GM12878 (cell line): Measurements from ENCODE around the gene MT1X. TPM values are rescaled to one million over a fixed set of nuclear protein-coding genes. Genes with fewer than 3 reads are reported as not detected.
A peak's percentile ranks its signal among the peaks of the same experiment; 100 is the strongest.

Experiments used
- DPF2 ChIP-seq: fragments of 450-650 bp; IDR thresholded peaks from 2 replicates; pipeline ENCODE4 v1.6.1; 2017; ENCODE audit warnings: mild to moderate bottlenecking
- EED ChIP-seq: sonication (generic); IDR thresholded peaks from 2 replicates; pipeline ENCODE4 v1.6.1; 2016; ENCODE audit warnings: antibody characterized with exemption, low read depth
- KLF5 ChIP-seq: fragments of 450-650 bp; IDR thresholded peaks from 2 replicates; pipeline ENCODE4 v1.6.1; 2014; ENCODE audit warnings: mild to moderate bottlenecking; ENCODE audit not compliant: partially characterized antibody
- MEF2B ChIP-seq: fragments of 450-650 bp; IDR thresholded peaks from 2 replicates; pipeline ENCODE4 v1.6.1; 2018; ENCODE audit warnings: mild to moderate bottlenecking, moderate library complexity; ENCODE audit not compliant: partially characterized antibody, poor library complexity, severe bottlenecking
- MTA3 ChIP-seq: IDR thresholded peaks from 2 replicates; pipeline ENCODE4 v1.6.1; 2012; ENCODE audit warnings: low read length, inconsistent platforms, borderline replicate concordance
- MXI1 ChIP-seq: fragments of 150-350 bp; IDR thresholded peaks from 2 replicates; pipeline ENCODE4 v1.6.1; 2011; ENCODE audit warnings: low read depth, mild to moderate bottlenecking, inconsistent platforms, low read length, improper control_type of control experiment
- NFIC ChIP-seq: IDR thresholded peaks from 2 replicates; pipeline ENCODE4 v1.6.1; 2012; ENCODE audit warnings: low read depth, mild to moderate bottlenecking, inconsistent platforms, low read length, moderate library complexity
- NKRF ChIP-seq: fragments of 450-650 bp; conservative IDR thresholded peaks from 2 replicates; pipeline ENCODE4 v1.6.1; 2017; ENCODE audit warnings: mild to moderate bottlenecking, moderate library complexity
- POLR2A ChIP-seq: IDR thresholded peaks from 2 replicates; pipeline ENCODE4 v1.6.1; 2011; ENCODE audit warnings: low read depth, mild to moderate bottlenecking, low read length
- RELA ChIP-seq: fragments of 450-650 bp; IDR thresholded peaks from 2 replicates; pipeline ENCODE4 v1.8.0; 2014; ENCODE audit warnings: borderline replicate concordance; ENCODE audit not compliant: partially characterized antibody
- RFX5 ChIP-seq: IDR thresholded peaks from 2 replicates; pipeline ENCODE4 v1.6.1; 2011; ENCODE audit warnings: low read depth, low read length, improper control_type of control experiment
- SIN3A ChIP-seq: IDR thresholded peaks from 2 replicates; pipeline ENCODE4 v1.6.1; 2012; ENCODE audit warnings: low read depth, low read length, improper control_type of control experiment
- SREBF1 ChIP-seq: IDR thresholded peaks from 2 replicates; pipeline ENCODE4 v1.6.1; 2012; ENCODE audit warnings: mild to moderate bottlenecking, low read length
- TCF12 ChIP-seq: IDR thresholded peaks from 2 replicates; pipeline ENCODE4 v1.6.1; 2011; ENCODE audit warnings: low read depth, mild to moderate bottlenecking, low read length
- ZBTB4 ChIP-seq: fragments of 450-650 bp; formaldehyde crosslinking; IDR thresholded peaks from 2 replicates; pipeline ENCODE4 v1.4.0; 2022; ENCODE audit warnings: mild to moderate bottlenecking, moderate library complexity
- polyA plus RNA-seq, 11 experiments: library from polyadenylated mRNA; depleted of rRNA in 4 of 11; unstranded in 6 of 11; stranded (reverse) in 5 of 11; fragments of >200 nt; fragmentation: Nextera tagmentation in 4 of 11; fragmentation: Illumina TruSeq in 1 of 11; extraction: Ambion mirVana in 4 of 11; extraction: Trizol in 1 of 11; gene quantifications; 1 replicate in 1 of 11; 2 replicates in 10 of 11; pipeline versions ENCODE4 v1.2.1 to v1.2.3, GENCODE V29; 2011 to 2016; ENCODE audit warnings: inconsistent platforms in 2 of 11, missing spikeins in 2 of 11, low read depth in 1 of 11
- total RNA-seq, 4 experiments: library from RNA; depleted of rRNA in 3 of 4; stranded (reverse); fragments of >200 nt in 3 of 4; fragmentation: Illumina TruSeq in 1 of 4; extraction: Trizol in 1 of 4; gene quantifications; 2 replicates each; pipeline versions ENCODE4 v1.2.1 to v1.2.3, GENCODE V29; 2013 to 2021
- TF ChIP-seq, protein P1 (sequence below): fragments of 450-650 bp; IDR thresholded peaks from 2 replicates; pipeline ENCODE4 v1.6.1; 2017; ENCODE audit warnings: mild to moderate bottlenecking, moderate library complexity

MT1X gene
- total and polyA plus RNA-seq, 10 of the 15 experiments (the other 5 are each of a cell fraction or from before 2014, with no cell fraction given) = 5.8 to 65.6 (median 15.4) TPM

- TF ChIP-seq DPF2 (peak; percentile 22; the same call in 1 of the 2 replicates), MTA3 (no peak), EED (no peak), POLR2A (peak; percentile 93), MEF2B (no peak), TCF12 (no peak), KLF5 (no peak), RFX5 (no peak), NKRF (peak; percentile 96), NFIC (no peak), SIN3A (peak; percentile 91), RELA (no peak), MXI1 (peak; percentile 83), SREBF1 (no peak), ZBTB4 (CRISPR knock-in tag) (no peak)
- TF ChIP-seq, protein P1, sequence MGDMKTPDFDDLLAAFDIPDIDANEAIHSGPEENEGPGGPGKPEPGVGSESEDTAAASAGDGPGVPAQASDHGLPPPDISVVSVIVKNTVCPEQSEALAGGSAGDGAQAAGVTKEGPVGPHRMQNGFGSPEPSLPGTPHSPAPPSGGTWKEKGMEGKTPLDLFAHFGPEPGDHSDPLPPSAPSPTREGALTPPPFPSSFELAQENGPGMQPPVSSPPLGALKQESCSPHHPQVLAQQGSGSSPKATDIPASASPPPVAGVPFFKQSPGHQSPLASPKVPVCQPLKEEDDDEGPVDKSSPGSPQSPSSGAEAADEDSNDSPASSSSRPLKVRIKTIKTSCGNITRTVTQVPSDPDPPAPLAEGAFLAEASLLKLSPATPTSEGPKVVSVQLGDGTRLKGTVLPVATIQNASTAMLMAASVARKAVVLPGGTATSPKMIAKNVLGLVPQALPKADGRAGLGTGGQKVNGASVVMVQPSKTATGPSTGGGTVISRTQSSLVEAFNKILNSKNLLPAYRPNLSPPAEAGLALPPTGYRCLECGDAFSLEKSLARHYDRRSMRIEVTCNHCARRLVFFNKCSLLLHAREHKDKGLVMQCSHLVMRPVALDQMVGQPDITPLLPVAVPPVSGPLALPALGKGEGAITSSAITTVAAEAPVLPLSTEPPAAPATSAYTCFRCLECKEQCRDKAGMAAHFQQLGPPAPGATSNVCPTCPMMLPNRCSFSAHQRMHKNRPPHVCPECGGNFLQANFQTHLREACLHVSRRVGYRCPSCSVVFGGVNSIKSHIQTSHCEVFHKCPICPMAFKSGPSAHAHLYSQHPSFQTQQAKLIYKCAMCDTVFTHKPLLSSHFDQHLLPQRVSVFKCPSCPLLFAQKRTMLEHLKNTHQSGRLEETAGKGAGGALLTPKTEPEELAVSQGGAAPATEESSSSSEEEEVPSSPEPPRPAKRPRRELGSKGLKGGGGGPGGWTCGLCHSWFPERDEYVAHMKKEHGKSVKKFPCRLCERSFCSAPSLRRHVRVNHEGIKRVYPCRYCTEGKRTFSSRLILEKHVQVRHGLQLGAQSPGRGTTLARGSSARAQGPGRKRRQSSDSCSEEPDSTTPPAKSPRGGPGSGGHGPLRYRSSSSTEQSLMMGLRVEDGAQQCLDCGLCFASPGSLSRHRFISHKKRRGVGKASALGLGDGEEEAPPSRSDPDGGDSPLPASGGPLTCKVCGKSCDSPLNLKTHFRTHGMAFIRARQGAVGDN = peak; percentile 93
Observed at GRCh38 chr16:56729735-56730662, 47.7 kb downstream of the MT1X start, which contains the start of gene NUP93 (continued).
